ENCODE measurements around the gene SH3BGRL2.
"Not testable (repeated sequence)": the region's sequence is repeated elsewhere in the genome, so short reads cannot be mapped to it uniquely, and the experiment has no call there.

SH3BGRL2 gene

GRCh38 chr6:79614326-79615305 lies 16.5 kb upstream of the SH3BGRL2 start:
- DNase-seq, result no peak

DNA sequence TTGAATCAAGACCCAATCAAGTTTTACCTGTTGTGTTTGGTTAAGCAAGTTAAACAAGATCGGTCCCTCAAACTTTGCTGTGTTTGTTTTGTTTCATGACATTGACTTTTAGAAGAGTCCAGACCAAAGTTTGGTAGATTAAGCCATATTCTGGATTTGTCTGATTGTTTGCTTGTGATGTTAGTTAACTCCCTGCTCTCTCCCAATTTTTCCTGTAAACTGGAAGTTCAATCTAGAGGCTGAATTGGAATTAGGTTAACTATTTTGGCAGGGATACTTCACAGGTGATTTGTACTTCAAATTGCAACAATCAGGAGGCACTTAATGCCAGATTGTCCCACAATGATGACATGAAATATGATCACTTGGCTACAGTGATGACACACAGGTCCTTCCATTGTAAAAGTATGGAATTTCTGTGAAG lies 13.6 kb upstream of the SH3BGRL2 start:
- no peak for DNase-seq

DNA sequence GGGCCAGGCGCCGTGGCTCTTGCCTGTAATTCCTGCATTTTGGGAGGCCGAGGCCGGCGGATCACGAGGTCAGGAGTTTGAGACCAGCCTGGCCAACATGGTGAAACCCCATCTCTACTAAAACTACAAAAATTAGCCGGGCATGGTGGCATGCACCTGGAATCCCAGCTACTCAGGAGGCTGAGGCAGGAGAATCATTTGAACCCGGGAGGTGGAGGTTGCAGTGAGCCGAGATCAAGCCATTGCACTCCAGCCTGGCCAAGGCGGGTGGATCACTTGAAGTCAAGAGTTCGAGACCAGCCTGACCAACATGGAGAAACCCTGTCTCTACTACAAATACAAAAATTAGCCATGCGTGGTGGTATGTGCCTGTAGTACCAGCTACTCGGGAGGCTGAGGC lies 12.7 kb upstream of the SH3BGRL2 start:
- DNase-seq, result not testable (repeated sequence)

DNA sequence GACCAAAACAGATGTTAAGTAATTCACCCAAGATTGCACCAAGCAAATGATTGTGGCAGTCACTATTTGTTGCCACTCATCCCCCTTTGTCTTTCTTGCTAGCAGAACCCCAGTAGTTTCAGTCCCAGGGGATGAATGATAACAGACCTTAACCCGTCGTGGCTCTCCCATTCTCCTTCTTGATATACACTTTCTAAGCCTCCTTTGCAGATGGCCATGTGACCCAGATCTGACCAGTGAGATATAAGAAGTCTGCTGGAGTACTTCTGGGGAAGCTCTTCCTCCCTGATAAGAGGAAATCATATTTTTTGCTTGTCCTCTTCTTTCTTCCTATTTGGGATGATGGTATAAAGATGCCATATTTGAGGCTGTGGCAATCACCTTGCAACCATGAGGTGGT lies 9.6 kb upstream of the SH3BGRL2 start:
- DNase-seq, result no peak

DNA sequence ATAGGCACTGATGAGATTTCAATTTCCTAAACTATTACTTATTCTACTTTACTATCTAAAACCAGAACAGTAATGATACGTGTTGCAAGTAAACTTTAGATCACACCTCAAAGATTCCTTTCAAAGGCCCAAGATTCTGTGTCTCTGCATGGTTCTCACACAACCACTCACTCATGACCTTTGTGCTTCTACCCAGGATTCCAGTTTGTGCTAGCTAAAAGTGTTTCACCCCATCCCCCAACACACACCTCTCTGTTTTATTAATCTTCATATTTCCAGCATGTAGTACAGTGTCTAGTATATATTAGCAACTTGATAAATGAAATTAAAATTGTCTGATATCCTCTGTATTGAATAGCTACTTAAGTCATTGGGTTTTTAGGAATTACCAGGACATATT lies 8.8 kb upstream of the SH3BGRL2 start:
- DNase-seq, result no peak

- DNase-seq, result no peak
Observed at GRCh38 chr6:79623106-79623505, 8.0 kb upstream of the SH3BGRL2 start.

DNA sequence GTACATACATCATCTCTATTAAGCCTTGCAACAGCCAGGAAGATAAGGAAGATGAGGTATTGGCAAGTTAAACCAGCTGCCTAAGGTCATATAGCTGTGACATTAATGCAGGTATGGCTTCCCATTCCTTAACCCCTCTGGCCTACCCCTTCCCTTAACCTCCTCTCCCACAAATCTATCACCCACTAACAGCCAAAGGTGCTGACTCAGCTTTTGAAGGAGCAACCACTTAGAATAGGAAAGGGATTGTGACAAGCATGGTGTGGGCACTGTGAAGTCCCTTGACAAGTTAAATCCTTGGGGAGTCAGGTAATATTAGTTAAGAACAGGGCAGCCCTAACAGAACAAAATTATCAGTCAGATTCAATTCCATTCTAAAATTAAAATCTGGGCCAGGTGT lies 5.4 kb upstream of the SH3BGRL2 start:
- no peak for DNase-seq

- DNase-seq, result no peak
Observed at GRCh38 chr6:79626811-79627210, 4.3 kb upstream of the SH3BGRL2 start.

DNA sequence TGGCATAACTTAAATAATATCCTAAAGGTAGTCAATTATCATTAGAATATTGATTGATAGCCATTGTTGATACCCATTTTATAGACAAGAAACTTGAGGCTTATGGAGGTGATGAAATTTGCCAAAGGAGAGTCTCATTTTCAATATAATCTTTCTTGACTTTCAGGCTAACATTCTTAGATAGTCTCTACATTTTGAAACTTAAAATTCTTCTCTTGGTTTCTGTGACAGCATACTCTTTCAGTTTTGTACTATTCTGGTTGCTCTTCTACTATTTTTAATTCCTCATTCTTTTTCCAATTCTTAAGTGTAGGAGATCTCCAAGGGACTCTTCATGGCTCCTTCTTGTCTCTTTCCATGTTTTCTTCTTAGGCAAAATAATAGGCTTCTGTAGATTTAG lies 3.7 kb upstream of the SH3BGRL2 start:
- no peak for DNase-seq

DNA sequence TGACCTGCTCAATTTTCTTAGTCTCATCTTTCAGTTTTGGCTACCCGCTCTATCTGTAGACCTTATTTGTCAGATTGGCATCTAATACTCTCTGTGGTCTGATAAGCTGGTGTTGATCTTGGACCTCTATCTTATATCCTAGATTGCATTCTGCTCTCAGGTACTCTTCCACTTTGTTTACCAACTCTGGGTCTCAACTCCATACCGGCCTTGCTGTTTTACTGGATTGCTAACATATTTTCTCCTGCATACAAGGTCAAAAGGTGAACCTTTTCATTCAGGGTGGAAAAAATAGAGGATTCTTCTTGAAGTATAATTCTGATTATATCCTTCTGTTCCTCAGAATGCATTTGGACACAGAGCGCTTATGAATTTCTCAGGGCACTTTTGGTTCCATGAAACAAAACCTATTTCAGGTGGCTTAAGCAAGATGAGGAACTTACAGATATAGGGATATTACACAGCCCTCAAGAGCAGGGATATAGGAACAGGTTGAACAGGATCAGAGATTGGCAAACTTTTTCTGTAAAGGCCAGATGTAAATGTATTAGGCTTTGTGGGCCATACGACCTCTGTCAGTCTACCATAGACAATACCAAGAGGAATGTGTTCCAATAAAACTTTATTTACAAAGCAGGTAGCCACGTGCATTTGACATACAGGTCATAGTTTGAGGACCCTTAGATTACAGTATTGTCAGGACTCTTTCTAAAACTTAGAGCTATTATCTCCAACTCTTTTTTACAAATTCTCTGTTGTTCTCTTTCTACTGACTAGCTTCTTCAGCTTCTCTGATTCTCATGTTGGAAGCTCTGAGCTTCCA lies 2.5 kb upstream of the SH3BGRL2 start:
- no peak for DNase-seq

DNA sequence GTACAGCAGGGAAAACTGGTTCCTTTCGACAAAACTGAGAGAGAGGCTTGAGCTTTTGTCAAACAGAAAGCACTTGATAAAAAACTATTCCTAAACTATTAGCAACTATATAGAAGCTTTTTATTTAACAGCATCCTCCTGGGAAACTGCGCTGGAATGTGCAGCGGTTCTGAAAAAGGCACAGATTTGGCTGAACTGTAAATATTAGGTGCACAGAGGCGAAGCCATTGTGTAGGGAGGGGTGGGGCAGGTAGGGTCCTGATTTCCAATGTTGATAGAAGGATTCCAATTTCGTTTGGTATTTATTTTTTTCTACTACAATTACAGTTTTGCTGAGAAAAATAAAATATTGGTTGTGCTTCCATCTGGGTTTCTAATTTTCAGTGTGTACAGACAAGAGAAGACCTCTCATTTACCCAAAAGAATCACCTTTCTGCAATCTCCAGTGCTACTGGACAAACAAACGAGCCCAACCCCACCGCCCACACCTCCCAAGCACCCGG lies 698 bp upstream of the SH3BGRL2 start:
- no peak for DNase-seq

GRCh38 chr6:79631693-79632172 lies 604 bp downstream of the SH3BGRL2 start:
- no peak for DNase-seq

GRCh38 chr6:79632580-79632979 lies 1.5 kb downstream of the SH3BGRL2 start:
- no peak for DNase-seq

GRCh38 chr6:79634491-79635231 lies 3.5 kb downstream of the SH3BGRL2 start:
- DNase-seq, result no peak

- DNase-seq, result no peak
Observed at GRCh38 chr6:79635232-79635543, 4.1 kb downstream of the SH3BGRL2 start.

DNA sequence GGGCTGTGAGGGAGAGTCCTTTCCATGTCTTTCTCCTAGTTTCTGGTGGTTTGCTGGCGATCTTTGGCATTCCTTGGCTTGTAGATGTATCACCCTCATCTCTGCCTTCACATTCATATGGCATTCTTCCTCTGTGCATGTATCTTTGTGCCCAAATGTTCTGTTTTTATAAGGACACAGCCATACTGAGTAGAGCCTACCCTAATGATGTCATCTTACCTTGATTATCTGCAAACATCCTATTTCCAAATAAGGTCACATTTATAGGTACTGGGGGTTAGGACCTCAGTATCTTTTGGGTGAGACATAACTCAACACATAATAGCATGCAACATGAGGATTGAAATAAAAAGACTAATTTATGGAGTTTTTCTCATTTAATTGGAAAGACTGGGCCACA lies 5.5 kb downstream of the SH3BGRL2 start:
- no peak for DNase-seq

GRCh38 chr6:79640146-79641111 lies 9.3 kb downstream of the SH3BGRL2 start:
- DNase-seq, result no peak

- no peak for DNase-seq
Observed at GRCh38 chr6:79646006-79646405, 14.9 kb downstream of the SH3BGRL2 start.

DNA sequence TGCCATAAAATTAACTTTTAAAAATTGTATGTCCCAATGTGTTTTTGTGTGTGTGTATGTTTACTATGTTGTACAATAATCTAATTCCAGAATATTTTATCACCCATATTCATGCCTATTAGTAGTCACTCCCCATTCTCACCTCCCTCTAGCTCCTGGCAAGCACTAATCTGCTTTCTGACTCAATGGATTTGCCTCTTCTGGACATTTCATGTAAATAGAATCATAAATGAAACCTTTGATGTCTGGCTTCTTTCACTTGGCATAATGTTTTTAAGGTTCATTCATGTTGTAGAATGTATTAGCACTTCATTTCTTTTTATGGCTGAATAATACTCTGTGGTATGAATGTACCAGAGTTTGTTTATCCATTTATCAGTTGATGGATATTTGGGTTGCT lies 15.4 kb downstream of the SH3BGRL2 start:
- DNase-seq, result no peak

DNA sequence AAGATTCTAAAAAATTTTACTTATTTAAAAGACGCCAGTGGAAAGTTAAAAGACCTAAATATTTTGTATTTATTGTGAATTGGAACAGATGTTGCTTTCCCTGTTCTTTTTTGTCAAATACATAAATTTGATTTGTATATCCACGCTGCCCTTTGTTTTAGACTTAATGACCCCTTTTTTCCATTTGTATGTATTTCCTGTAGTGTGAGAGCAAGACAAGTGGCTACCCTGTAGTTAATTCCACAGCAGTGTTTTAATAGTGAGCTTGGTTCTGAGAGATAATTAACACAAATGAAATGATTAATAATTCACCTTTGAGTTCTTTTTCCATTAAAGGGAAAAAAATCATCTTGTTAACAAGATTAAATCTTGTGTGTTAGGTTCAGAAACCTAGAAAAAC lies 16.6 kb downstream of the SH3BGRL2 start:
- no peak for DNase-seq

- DNase-seq, result no peak
Observed at GRCh38 chr6:79648328-79648727, 17.2 kb downstream of the SH3BGRL2 start.

GRCh38 chr6:79649016-79649415 lies 17.9 kb downstream of the SH3BGRL2 start:
- DNase-seq, result no peak
